ENCODE results near the gene SEC14L2. TPM values are rescaled to one million over a fixed set of nuclear protein-coding genes. Genes with fewer than 3 reads are reported as not detected.

The SEC14L2 gene
- total RNA-seq, 1 donor: 16.6 TPM

GRCh38 chr22:30470655-30471054, 73.8 kb downstream of the SEC14L2 start:
- no peak overlapping the region for H2AFZ ChIP-seq (ENCODE audit: low read length)
- no peaks in the 10 kb centered on the region for H3K9me3 ChIP-seq (ENCODE audit: low read depth, low read length)
- DNase-seq (ENCODE audit: insufficient read length, low spot score, missing footprints): no peak
- no peaks in the 10 kb centered on the region for H3K36me3 ChIP-seq (ENCODE audit: insufficient read depth, low read length)
- no peaks in the 10 kb centered on the region for H3K79me2 ChIP-seq (ENCODE audit: insufficient read depth, low read length)
- TF ChIP-seq, protein P1, sequence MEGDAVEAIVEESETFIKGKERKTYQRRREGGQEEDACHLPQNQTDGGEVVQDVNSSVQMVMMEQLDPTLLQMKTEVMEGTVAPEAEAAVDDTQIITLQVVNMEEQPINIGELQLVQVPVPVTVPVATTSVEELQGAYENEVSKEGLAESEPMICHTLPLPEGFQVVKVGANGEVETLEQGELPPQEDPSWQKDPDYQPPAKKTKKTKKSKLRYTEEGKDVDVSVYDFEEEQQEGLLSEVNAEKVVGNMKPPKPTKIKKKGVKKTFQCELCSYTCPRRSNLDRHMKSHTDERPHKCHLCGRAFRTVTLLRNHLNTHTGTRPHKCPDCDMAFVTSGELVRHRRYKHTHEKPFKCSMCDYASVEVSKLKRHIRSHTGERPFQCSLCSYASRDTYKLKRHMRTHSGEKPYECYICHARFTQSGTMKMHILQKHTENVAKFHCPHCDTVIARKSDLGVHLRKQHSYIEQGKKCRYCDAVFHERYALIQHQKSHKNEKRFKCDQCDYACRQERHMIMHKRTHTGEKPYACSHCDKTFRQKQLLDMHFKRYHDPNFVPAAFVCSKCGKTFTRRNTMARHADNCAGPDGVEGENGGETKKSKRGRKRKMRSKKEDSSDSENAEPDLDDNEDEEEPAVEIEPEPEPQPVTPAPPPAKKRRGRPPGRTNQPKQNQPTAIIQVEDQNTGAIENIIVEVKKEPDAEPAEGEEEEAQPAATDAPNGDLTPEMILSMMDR (IDR thresholded peaks at IDR 0.05; ENCODE audit: extremely low read depth, low read depth, low read length): no peak
- no peaks in the 10 kb centered on the region for H3K4me1 ChIP-seq (ENCODE audit: insufficient read depth, low read length)
- H3K27ac ChIP-seq (ENCODE audit: low read depth, low read length): no peak overlapping the region
- H3K4me3 ChIP-seq (ENCODE audit: insufficient read depth, low read length): no peak overlapping the region
- peaks cover 46% of the 10 kb centered on the region for H3K27me3 ChIP-seq (ENCODE audit: insufficient read depth, low read length)
- no peak overlapping the region for H3K4me2 ChIP-seq (ENCODE audit: insufficient read depth, low read length)
- no peaks in the 10 kb centered on the region for H4K20me1 ChIP-seq (ENCODE audit: insufficient read depth, low read length)

DNA sequence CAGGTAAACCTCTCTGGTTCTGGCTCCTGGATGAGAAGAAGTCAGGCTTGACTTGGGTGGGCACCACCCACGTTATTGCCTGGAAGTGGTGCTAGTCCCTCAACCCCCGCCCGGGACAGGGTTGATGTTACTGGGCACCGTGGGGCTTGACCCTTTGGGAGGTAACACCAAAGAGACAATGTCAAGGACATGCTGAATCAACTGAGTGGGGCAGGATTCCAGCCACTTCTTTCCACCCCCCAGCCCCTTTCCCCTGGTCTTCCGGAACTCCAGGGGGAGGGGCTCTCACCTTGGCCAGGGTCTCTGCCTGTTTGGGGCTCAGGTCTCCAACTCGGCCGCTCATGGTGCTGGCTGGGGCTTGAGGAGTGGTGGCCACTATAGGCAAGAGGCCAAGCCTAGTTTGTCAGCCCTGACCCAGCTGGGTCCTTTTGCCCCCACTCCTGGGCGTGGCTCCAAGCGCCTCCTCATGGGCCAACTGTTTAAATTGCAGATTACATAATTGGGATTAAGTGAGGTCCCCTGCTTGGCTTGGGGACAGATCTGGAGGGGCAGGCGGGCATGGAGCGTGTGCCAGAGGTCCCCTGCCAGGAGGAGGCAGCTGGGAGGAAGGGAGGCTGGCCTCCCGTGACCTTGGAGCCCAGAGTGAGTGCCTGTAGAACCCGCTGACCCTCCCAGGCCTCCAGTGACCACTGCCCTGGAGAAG, 74.9 kb downstream of the SEC14L2 start, which contains the start of gene SEC14L3:
TSS of gene SEC14L3 (minus strand) at position 402 of the 703 bp plus-strand sequence. CDS start at position 343, 59 bp downstream.
- no peak for DNase-seq (ENCODE audit: insufficient read length, low spot score, missing footprints)
- no peak within 1 kb of the TSS for H3K4me3 ChIP-seq (ENCODE audit: insufficient read depth, low read length)
- H3K79me2 ChIP-seq (ENCODE audit: insufficient read depth, low read length): no peaks in the 10 kb centered on the region
- TF ChIP-seq, protein P1 (IDR thresholded peaks at IDR 0.05; ENCODE audit: extremely low read depth, low read depth, low read length): no peak
- H4K20me1 ChIP-seq (ENCODE audit: insufficient read depth, low read length): no peaks in the 10 kb centered on the region
- no peaks in the 10 kb centered on the region for H3K36me3 ChIP-seq (ENCODE audit: insufficient read depth, low read length)
- no peak within 1 kb of the TSS for H3K27ac ChIP-seq (ENCODE audit: low read depth, low read length)
- no peaks in the 10 kb centered on the region for H3K9me3 ChIP-seq (ENCODE audit: low read depth, low read length)
- H3K27me3 ChIP-seq (ENCODE audit: insufficient read depth, low read length): peaks cover 52% of the 10 kb centered on the region
- no peaks in the 10 kb centered on the region for H3K4me1 ChIP-seq (ENCODE audit: insufficient read depth, low read length)
- H2AFZ ChIP-seq (ENCODE audit: low read length): no peak within 1 kb of the TSS
- no peak within 1 kb of the TSS for H3K4me2 ChIP-seq (ENCODE audit: insufficient read depth, low read length)

DNA sequence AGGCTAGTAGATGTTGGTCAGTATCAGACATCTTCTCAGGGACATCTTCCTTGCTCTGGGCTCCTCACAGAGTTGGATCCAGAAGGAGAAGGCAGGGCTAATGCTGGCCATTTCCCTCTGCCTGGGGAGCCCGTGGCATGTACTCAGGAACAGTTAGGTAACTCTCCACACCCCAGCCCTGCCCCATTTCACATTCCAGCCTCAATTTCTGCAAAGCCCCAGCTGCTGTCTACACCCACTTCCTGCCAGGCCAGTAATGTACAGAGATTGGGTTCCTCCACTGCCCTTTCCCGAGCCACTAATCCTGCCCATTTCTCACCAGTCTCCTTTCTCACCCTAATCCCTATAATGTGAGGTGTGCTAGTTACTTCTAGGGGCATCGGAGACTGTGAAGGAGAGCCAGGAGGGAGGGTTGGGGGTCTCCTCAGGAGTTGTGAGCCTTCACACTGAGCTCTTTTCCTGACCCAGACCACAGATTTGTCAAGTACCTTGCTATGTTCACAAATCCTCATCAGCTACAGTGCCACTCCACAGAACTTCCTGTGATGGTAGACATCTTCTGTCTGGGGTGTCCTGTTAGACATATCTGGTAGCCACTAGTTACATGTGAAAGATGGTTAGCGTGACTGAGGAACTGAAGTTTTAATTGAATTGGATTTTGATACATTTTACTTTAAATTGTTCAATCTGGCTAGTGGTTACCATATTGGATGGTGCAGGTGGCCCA, 76.3 kb downstream of the SEC14L2 start:
- peaks cover 53% of the 10 kb centered on the region for H3K27me3 ChIP-seq (ENCODE audit: insufficient read depth, low read length)

More for the DNA sequence above, 76.3 kb downstream of the SEC14L2 start:
- no peaks in the 10 kb centered on the region for H4K20me1 ChIP-seq (ENCODE audit: insufficient read depth, low read length)
- H3K36me3 ChIP-seq (ENCODE audit: insufficient read depth, low read length): no peaks in the 10 kb centered on the region
- no peak overlapping the region for H3K27ac ChIP-seq (ENCODE audit: low read depth, low read length)
- no peak for DNase-seq (ENCODE audit: insufficient read length, low spot score, missing footprints)
- H3K79me2 ChIP-seq (ENCODE audit: insufficient read depth, low read length): no peaks in the 10 kb centered on the region
- H2AFZ ChIP-seq (ENCODE audit: low read length): no peak overlapping the region
- H3K4me3 ChIP-seq (ENCODE audit: insufficient read depth, low read length): no peak overlapping the region
- no peaks in the 10 kb centered on the region for H3K4me1 ChIP-seq (ENCODE audit: insufficient read depth, low read length)
- no peaks in the 10 kb centered on the region for H3K9me3 ChIP-seq (ENCODE audit: low read depth, low read length)
- no peak overlapping the region for H3K4me2 ChIP-seq (ENCODE audit: insufficient read depth, low read length)
- TF ChIP-seq, protein P1 (IDR thresholded peaks at IDR 0.05; ENCODE audit: extremely low read depth, low read depth, low read length): no peak
